ES-I3 (cell line): ENCODE data around the gene C17orf75.

Experiments used
- H3K36me3 ChIP-seq: 2 replicates; pipeline ENCODE4 v1.6.1; 2013; ENCODE audit warnings: mild to moderate bottlenecking, low read length, control low read depth, moderate library complexity; ENCODE audit not compliant: insufficient read depth
- H3K4me1 ChIP-seq: 2 replicates; pipeline ENCODE4 v1.6.1; 2013; ENCODE audit warnings: mild to moderate bottlenecking, control low read depth, low read length; ENCODE audit not compliant: insufficient read depth
- H3K9ac ChIP-seq: 2 replicates; pipeline ENCODE4 v1.6.1; 2013; ENCODE audit warnings: low read depth, mild to moderate bottlenecking, low read length, moderate library complexity
- H3K9me3 ChIP-seq: 2 replicates; pipeline ENCODE4 v1.6.1; 2013; ENCODE audit warnings: mild to moderate bottlenecking, low read length, moderate library complexity; ENCODE audit not compliant: control insufficient read depth, insufficient read depth

Gene C17orf75

DNA sequence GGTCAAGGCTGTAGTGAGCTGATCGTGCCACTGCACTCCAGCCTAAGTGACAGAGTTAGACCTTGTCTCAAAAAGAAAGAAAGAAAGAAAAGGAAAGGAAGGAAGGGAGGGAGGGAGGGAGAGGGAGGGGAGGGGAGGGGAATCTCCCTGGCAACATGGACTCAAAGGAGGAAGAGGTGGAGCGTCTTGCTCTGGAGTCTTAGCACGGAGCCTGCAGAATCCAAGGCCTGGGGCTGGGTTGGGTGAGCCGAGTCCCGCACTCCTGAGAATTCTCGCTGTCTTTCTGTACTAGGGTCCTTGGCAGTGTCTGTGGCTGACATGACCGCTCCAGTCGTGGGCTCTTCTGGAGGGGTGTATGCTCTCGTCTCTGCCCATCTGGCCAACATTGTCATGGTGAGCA lies 36.9 kb downstream of the C17orf75 start:
- peaks cover 31% of the 10 kb centered on the region for H3K4me1 ChIP-seq

DNA sequence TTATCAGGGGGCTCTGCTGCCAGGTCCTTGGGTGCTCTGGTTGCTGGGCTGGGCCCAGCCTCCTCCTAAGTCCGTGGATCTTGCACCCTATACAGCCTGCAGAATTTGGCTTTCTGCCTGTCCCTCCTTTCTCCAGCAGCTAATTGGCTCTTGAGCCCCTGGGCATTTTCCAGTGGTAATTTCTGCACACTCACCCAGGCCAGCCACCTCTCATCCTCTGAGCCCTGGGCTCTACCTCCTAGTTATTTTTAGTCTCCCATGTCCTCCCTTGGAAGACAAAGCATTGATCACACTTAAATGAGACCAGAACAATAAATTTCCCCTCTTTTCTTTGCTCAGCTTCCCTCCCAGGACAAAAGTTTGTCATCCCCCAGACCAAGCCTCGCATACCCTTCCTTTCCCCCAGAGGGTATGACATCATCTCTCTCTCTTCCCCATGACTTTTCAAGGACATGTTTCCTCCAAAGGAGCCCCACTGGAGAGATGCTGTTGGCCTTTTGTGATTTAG lies 38.1 kb downstream of the C17orf75 start:
- Histone ChIP-seq H3K9ac (no peak overlapping the region), H3K36me3 (no peaks in the 10 kb centered on the region), H3K9me3 (no peaks in the 10 kb centered on the region), H3K4me1 (peaks cover 31% of the 10 kb centered on the region)

More for the DNA sequence above, 36.9 kb downstream of the C17orf75 start:
- H3K9me3 ChIP-seq, result no peaks in the 10 kb centered on the region
- no peaks in the 10 kb centered on the region for H3K36me3 ChIP-seq
- H3K9ac ChIP-seq, result no peak overlapping the region

DNA sequence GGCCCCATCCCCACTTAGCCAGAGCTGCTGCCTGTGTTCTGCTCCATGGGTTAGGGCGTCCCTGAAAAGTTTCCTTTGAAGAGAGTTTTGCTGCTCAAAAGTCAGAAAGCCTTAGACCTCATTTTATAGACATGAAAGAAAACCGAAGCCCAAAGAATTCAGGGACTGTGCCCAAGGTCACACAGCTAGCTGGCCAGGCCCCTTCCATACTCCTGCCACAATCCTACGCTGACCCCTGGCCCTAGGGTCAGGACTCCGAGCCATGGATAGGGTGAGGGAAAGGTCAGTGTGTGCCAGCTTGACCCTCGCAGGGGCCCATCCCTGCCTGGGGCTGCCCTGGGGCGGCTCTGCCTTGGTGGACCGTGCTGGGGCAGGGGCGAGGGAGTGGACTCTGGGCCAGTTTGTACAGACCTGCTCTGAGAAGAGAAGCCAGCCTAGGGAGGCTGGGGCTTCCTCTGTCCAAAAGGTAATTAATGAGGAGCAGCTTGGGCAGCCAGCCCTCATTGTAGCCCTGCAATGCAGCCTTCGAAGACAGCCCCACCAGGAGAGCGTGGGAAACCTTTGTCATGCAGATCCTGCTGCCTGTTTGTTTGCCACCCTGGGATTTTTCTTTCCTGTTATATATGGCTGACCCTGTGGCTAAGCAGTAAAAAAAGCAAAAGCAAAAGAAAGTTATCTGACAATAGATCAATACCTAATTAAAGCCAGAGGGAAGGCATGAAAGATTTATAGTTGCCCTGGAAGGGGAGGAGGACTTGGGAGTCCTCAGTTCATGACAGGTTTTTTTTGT lies 38.9 kb downstream of the C17orf75 start:
- H3K9ac ChIP-seq, result no peak overlapping the region
- H3K36me3 ChIP-seq, result no peaks in the 10 kb centered on the region
- H3K9me3 ChIP-seq, result no peaks in the 10 kb centered on the region
- H3K4me1 ChIP-seq, result peaks cover 31% of the 10 kb centered on the region

DNA sequence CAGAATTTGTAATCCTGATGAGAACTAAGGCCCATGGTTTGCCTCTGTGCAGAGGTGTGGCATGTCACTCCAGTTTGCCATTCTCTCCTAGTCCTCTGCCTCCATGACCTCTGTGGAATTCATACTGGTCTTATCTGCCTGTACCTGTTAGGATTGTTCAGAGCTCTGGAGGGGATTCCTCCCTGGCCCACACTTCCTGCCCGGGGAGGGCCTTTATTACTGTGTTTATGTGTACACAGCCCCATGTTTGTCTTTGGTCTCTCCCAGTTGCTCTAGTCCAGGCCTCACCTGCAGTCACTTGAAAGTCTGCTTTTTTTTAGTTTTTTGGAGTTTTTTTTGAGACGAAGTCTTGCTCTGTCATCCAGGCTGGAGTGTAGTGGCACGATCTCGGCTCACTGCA lies 39.9 kb downstream of the C17orf75 start:
- no peaks in the 10 kb centered on the region for H3K36me3 ChIP-seq
- no peak overlapping the region for H3K9ac ChIP-seq
- peaks cover 31% of the 10 kb centered on the region for H3K4me1 ChIP-seq
- H3K9me3 ChIP-seq, result no peaks in the 10 kb centered on the region

DNA sequence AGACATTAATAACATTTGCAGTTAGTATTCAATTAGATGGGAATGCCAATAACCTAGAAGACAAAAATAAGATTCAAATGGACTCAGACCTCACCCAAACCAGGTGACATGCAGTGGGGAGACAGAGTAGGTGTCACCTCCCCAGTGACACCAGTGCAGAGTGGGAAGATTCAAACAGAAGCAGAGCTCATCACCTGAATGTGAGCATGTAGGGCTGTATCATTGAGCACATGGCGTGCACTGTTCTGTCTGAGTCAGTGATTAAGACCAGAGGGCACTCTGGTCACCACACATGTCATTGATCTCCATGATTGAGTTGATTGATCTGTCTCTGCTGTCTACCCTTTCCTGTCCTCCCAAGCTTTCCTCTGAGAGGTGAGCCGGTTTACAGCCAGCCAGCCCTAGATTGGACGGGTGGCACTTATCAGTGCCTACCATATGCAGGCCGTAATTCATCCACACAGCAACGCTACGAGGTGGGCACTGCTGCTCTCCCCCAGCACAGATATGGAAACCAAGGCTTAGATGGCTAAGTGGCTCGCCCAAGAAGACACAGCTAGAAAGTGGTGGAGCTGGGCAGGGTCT lies 42.3 kb downstream of the C17orf75 start:
- H3K9me3 ChIP-seq, result no peaks in the 10 kb centered on the region
- H3K9ac ChIP-seq, result no peak overlapping the region
- no peaks in the 10 kb centered on the region for H3K36me3 ChIP-seq
- peaks cover 25% of the 10 kb centered on the region for H3K4me1 ChIP-seq

DNA sequence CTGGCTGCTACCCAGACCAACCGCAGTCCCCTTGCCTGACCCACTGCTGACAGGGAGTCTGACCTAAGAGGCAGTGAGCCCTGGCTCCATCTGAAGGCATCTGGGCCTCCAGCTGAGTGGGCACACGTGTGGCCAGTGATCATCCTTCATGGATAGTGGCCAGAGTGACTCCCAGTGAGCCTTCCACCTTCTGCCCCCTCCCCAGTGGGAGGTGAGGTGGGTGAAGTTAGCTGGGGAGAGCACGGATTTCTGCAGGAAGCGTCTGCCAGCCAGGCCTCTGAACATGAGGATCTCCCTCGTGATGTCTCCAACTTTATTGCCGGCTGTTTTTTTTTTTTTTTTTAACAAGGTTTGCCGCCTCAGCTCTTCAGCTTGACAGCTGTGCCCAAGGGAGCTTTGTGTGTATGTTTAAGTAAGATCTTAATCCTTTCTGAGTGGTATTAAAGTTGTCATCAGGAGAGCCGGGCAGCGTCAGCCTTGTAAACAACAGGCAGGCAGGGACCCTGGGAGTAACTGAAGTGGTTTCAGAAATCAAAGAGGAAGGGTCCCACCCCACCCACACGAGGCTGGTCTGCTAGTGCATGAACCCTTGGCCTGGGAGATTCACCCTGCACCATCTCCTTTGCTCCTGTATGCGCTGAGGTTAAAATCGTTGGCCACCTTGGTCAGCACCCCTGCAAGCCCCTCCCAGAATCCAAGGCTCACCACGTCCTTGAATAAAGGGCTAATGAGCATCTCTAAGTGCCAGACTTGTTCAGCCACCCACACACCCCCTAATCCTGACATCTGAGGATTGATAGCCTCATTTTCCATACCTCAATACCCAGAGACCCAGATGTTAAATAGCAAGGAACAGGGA lies 43.0 kb downstream of the C17orf75 start:
- Histone ChIP-seq H3K9ac (no peak overlapping the region), H3K4me1 (peaks cover 18% of the 10 kb centered on the region), H3K36me3 (no peaks in the 10 kb centered on the region), H3K9me3 (no peaks in the 10 kb centered on the region)

DNA sequence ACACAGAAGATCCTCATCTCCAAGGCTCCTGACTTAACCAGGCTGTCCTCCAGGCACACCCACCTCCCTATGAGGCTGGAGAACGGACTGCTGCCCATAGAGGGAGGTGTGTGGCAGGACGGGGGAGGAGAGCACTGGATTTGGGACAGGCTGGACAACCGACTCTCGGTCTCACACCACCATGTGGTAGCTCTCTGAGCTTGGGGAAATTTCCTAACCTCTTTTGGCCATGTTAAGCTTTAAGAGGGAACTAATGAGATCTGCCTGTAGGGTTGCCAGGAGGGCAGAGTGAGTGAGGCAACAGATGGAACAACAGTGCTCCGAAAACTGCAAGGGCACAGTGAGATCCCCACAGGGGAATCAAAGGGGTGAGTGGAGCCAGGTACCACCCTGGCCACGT lies 43.7 kb downstream of the C17orf75 start:
- Histone ChIP-seq H3K36me3 (no peaks in the 10 kb centered on the region), H3K9ac (no peak overlapping the region), H3K9me3 (no peaks in the 10 kb centered on the region)

DNA sequence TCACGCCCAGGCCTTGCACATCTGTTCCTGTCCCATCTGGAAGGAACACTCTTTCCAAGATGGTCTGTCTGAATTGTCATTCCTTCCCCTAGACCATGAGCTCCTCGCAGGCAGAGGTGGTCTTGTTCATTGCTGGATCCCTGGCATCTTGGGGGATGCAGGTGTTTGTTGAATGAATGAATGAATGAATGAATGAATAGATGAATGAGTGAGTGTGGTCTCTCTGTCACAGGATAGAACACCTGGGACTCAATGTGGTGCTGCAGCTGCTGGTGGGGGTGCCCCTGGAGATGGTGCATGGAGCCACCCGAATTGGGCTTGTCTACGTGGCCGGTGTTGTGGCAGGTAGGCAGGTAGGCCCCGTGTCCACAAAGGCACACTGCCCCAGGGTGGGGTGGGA lies 44.1 kb downstream of the C17orf75 start:
- Histone ChIP-seq H3K36me3 (no peaks in the 10 kb centered on the region), H3K9me3 (no peaks in the 10 kb centered on the region), H3K9ac (no peak overlapping the region), H3K4me1 (peaks cover 9% of the 10 kb centered on the region)

More for the DNA sequence above, 43.7 kb downstream of the C17orf75 start:
- peaks cover 12% of the 10 kb centered on the region for H3K4me1 ChIP-seq

DNA sequence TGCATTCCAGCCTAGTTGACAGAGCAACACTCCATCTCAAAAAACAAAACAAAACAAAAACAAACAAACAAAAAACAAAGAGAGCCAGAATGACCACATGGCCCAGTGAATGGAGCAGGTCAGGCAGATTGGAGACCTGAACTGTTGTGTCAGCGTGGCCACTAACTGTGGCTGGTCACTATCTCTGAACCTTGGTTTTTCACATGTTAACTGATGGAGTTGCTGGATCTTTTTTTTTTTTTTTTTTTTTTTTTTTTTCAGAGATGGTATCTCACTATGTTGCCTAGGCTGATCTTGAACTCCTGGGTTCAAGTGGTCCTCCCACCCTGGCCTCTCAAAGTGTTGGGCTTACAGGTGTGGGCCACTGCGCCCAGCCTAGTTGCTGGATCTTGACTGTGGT lies 44.5 kb downstream of the C17orf75 start:
- no peaks in the 10 kb centered on the region for H3K9me3 ChIP-seq
- no peaks in the 10 kb centered on the region for H3K36me3 ChIP-seq
- H3K9ac ChIP-seq, result no peak overlapping the region
- H3K4me1 ChIP-seq, result peaks cover 6% of the 10 kb centered on the region

DNA sequence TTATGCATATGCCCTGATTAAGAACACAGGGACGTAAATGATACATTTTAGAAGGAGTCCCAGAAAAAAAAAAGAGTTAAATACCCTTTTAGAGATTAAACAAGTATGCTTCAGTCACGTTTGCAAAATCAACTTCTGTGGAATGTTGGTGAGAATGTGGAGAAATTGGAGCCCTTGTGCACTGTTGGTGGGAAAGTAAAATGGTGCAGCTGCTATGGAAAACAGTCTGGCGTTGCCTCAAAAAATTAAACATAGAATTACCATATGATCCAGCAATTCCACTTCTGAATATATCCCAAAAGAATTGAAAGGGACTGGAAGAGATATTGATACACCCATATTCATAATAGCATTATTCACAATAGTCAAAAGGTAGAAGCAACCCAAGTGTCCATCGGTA lies 49.9 kb downstream of the C17orf75 start:
- H3K9ac ChIP-seq, result no peak overlapping the region
- H3K36me3 ChIP-seq, result no peaks in the 10 kb centered on the region
- H3K9me3 ChIP-seq, result no peaks in the 10 kb centered on the region
- peaks cover 23% of the 10 kb centered on the region for H3K4me1 ChIP-seq

DNA sequence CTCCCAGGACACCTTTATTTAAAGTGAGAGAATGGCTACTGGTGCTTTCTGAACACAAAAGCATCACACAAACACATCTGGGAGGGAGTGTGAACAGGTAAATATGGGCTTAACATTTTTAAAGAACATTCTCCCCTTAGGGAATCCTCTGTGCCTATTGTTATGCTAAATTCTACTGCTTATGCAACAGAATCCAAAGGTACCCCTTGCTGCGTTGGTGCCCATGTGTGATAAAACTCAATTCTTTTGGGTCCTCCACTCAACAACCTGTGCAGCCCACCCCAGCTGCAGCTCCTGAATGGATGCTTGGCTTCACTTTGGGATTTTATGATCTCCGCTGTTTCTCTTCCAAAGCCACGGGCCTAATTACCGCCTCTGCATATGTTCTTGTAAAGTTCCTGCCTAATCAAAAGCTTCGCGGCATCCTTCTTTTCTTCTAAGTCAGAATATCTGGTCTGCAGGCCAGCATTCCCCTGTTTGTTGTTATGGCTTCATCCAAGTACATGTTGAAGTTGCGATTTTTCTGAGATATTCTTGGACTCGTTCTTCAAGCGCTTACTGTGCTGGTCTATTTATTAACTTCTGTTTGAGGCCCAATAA lies 52.4 kb downstream of the C17orf75 start:
- Histone ChIP-seq H3K4me1 (peaks cover 27% of the 10 kb centered on the region), H3K9ac (no peak overlapping the region), H3K36me3 (no peaks in the 10 kb centered on the region), H3K9me3 (no peaks in the 10 kb centered on the region)

DNA sequence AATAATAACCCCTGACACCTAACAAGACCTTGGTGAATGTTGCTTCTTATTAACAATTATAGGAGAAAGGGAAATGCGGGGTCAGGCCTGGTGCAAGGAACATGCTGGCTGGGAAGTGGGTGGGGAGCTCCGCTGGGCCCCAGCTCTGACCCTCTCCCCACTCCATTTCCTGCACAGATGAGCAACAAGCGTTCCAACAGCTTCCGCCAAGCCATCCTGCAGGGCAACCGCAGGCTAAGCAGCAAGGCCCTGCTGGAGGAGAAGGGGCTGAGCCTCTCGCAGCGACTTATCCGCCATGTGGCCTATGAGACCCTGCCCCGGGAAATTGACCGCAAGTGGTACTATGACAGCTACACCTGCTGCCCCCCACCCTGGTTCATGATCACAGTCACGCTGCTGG lies 53.4 kb downstream of the C17orf75 start:
- Histone ChIP-seq H3K9me3 (no peaks in the 10 kb centered on the region), H3K36me3 (no peaks in the 10 kb centered on the region), H3K4me1 (peaks cover 27% of the 10 kb centered on the region), H3K9ac (no peak overlapping the region)

DNA sequence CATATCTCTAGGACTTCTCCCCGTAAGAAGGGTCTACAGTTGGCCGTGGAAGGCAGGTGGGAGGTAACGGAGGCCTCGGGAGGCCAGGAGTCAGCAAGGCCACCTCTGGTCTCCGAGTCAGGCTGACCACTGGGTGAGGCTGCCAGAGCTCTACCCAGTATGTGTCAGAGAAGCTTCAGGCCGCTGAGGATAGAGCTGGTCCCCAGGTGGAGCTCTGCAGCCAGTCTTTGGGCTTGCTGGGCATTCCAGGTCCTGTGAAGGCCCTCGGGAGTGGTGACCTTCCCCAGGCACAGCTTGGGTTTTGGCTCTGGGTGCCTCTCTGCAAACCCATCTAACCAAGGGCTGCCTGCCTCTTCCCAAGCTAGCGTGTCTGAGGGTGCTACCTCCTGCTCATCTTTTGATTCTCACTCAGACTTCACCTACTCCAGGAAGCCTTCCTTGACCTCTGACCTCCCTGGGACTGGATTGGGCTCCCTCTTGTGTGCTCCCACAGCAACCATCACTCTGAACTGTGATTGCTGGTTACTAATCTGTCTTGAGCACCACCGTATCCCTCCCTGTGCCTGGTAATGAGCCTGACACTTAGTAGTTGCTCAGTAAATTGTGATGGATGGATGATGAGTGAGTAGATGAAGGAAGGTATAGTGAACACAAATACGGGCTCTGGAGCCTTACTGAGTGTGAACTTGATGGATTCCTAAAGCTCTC lies 54.0 kb downstream of the C17orf75 start:
- Histone ChIP-seq H3K36me3 (no peaks in the 10 kb centered on the region), H3K9ac (no peak overlapping the region), H3K9me3 (no peaks in the 10 kb centered on the region), H3K4me1 (peaks cover 27% of the 10 kb centered on the region)

DNA sequence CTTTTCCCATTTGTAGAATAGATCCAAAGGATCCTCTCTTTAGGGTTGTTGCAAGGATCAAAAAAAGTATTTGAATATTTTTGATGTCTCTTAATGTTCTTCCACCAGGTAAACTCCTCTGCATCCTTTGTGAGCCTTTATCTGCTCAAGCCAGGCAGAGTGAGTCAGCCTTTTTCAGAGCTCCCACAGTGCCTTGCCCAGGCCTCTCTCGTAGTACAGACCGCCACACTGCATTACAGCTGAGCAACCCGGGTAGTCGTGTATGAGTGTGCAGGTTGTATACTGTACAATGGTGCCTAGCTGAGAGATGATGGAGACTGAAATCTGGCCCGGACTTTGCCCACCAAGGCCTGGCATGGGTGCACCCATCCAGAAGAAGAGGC lies 55.5 kb downstream of the C17orf75 start:
- Histone ChIP-seq H3K4me1 (peaks cover 29% of the 10 kb centered on the region), H3K9ac (no peak overlapping the region), H3K36me3 (no peaks in the 10 kb centered on the region), H3K9me3 (no peaks in the 10 kb centered on the region)
